CD14-positive monocyte (primary cell): ENCODE data around the gene CYBB. TPM values are rescaled to one million over a fixed set of nuclear protein-coding genes. Genes with fewer than 3 reads are reported as not detected.

Experiments
- DNase-seq, 3 donors: peaks; one replicate each; pipeline ENCODE4 v3.0.0-alpha.2; 2011 to 2022
- H2AFZ ChIP-seq: 2 replicates; pipeline ENCODE4 v1.6.0; 2012; ENCODE audit warnings: mild to moderate bottlenecking, low read depth, low read length, inconsistent platforms; ENCODE audit not compliant: insufficient read depth, poor library complexity, severe bottlenecking
- H3K27ac ChIP-seq, 2 donors: 1 replicate in 1 of 2; 2 replicates in 1 of 2; pipeline ENCODE4 v1.5.1; 2012 to 2013; ENCODE audit warnings: low read length in 2 of 2, control low read depth in 1 of 2, inconsistent platforms in 1 of 2, low read depth in 1 of 2, mild to moderate bottlenecking in 1 of 2
- H3K27me3 ChIP-seq, 2 donors: one replicate each; pipeline versions ENCODE4 v1.6.0 to v1.6.1; 2011 to 2013; ENCODE audit warnings: low read length in 2 of 2; ENCODE audit not compliant: control insufficient read depth in 2 of 2, insufficient read depth in 2 of 2
- H3K36me3 ChIP-seq, 2 donors: replicated peaks in 1 of 2; 1 replicate in 1 of 2; 2 replicates in 1 of 2; pipeline versions ENCODE4 v1.5.1 to v1.6.1; 2012 to 2013; ENCODE audit warnings: low read length in 2 of 2, control low read depth in 1 of 2, inconsistent platforms in 1 of 2, mild to moderate bottlenecking in 1 of 2; ENCODE audit not compliant: insufficient read depth in 2 of 2, control insufficient read depth in 1 of 2
- H3K4me1 ChIP-seq, 2 donors: 1 replicate in 1 of 2; 2 replicates in 1 of 2; pipeline versions ENCODE4 v1.5.1 to v1.6.1; 2012 to 2013; ENCODE audit warnings: low read length in 2 of 2, control low read depth in 1 of 2, inconsistent platforms in 1 of 2, mild to moderate bottlenecking in 1 of 2, moderate library complexity in 1 of 2; ENCODE audit not compliant: insufficient read depth in 2 of 2, control insufficient read depth in 1 of 2
- H3K4me2 ChIP-seq: replicated peaks from 2 replicates; pipeline ENCODE3; 2012; ENCODE audit warnings: low read length, moderate library complexity, mild to moderate bottlenecking; ENCODE audit not compliant: poor library complexity, severe bottlenecking; ENCODE audit errors: extremely low read depth
- H3K4me3 ChIP-seq, 3 experiments: fragments of 200-600 bp in 1 of 3; sonication (generic) in 1 of 3; replicated peaks in 1 of 3; 1 replicate in 2 of 3; 2 replicates in 1 of 3; pipeline ENCODE4 v1.5.1; 2011 to 2013; ENCODE audit warnings: low read length in 3 of 3, mild to moderate bottlenecking in 3 of 3, control low read depth in 2 of 3, low read depth in 2 of 3, inconsistent platforms in 1 of 3, moderate library complexity in 1 of 3
- H3K79me2 ChIP-seq: 2 replicates; pipeline ENCODE4 v1.6.0; 2012; ENCODE audit warnings: mild to moderate bottlenecking, control low read depth, inconsistent platforms, low read length, moderate library complexity; ENCODE audit not compliant: insufficient read depth
- H3K9ac ChIP-seq: 2 replicates; pipeline ENCODE4 v1.6.0; 2017; ENCODE audit warnings: low read length, mild to moderate bottlenecking; ENCODE audit not compliant: insufficient read depth, poor library complexity, severe bottlenecking
- H3K9me3 ChIP-seq, 2 donors: replicated peaks in 1 of 2; 1 replicate in 1 of 2; 2 replicates in 1 of 2; pipeline versions ENCODE4 v1.5.1 to v1.6.1; 2012 to 2013; ENCODE audit warnings: low read length in 2 of 2, control low read depth in 1 of 2; ENCODE audit not compliant: control insufficient read depth in 1 of 2, insufficient read depth in 1 of 2
- H4K20me1 ChIP-seq: 2 replicates; pipeline ENCODE4 v1.6.0; 2012; ENCODE audit warnings: mild to moderate bottlenecking, low read length, control low read depth, moderate library complexity; ENCODE audit not compliant: insufficient read depth
- H3K27ac Mint-ChIP-seq, 7 donors: one replicate each; pipeline ENCODE4 v1.8.0; 2020; ENCODE audit warnings: mild to moderate bottlenecking in 7 of 7, mixed read lengths in 7 of 7, moderate library complexity in 6 of 7, inconsistent platforms in 2 of 7
- H3K27me3 Mint-ChIP-seq, 3 donors: one replicate each; pipeline ENCODE4 v1.8.0; 2021 to 2022; ENCODE audit warnings: low read depth in 3 of 3, mild to moderate bottlenecking in 3 of 3, mixed read lengths in 3 of 3, moderate library complexity in 3 of 3, inconsistent platforms in 1 of 3
- H3K36me3 Mint-ChIP-seq, 2 donors: one replicate each; pipeline ENCODE4 v1.8.0; 2020; ENCODE audit warnings: mixed read lengths in 2 of 2, inconsistent platforms in 1 of 2, mild to moderate bottlenecking in 1 of 2
- H3K4me1 Mint-ChIP-seq: one replicate; pipeline ENCODE4 v1.8.0; 2020; ENCODE audit warnings: mild to moderate bottlenecking, mixed read lengths
- H3K4me3 Mint-ChIP-seq, 2 donors: one replicate each; pipeline ENCODE4 v1.8.0; 2020; ENCODE audit warnings: mild to moderate bottlenecking in 2 of 2, mixed read lengths in 2 of 2, moderate library complexity in 1 of 2
- H3K9me3 Mint-ChIP-seq, 7 donors: one replicate each; pipeline ENCODE4 v1.8.0; 2020 to 2022; ENCODE audit warnings: mixed read lengths in 7 of 7, mild to moderate bottlenecking in 6 of 7, moderate library complexity in 6 of 7, inconsistent platforms in 2 of 7
- CTCF ChIP-seq: fragments of 200-600 bp; IDR thresholded peaks from one replicate; pipeline ENCODE4 v1.8.0; 2022; ENCODE audit warnings: antibody characterized with exemption, mild to moderate bottlenecking
- WGBS: methylation state at CpG from one replicate; pipeline ENCODE4 v1.1.5; 2013; ENCODE audit warnings: missing lambda C conversion rate; ENCODE audit not compliant: insufficient coverage; 5-methylcytosine and 5-hydroxymethylcytosine counted together
- intact Hi-C, 2 donors: fragments of 100-400 bp; cut with micrococcal nuclease; formaldehyde crosslinking; loops; one replicate each; pipeline versions ENCODE4 v1.15.0 to v1.15.1; 2023
- polyA plus RNA-seq, 3 donors: library from polyadenylated mRNA; depleted of rRNA in 1 of 3; unstranded in 2 of 3; stranded (reverse) in 1 of 3; fragments of 300-500 nt in 2 of 3; fragments of >200 nt in 1 of 3; fragmentation: Illumina TruSeq in 2 of 3; gene quantifications; 1 replicate in 2 of 3; 2 replicates in 1 of 3; pipeline ENCODE4 v1.2.3, GENCODE V29; 2012 to 2021

The CYBB gene
- polyA plus RNA-seq, 3 donors = 328 to 851 (median 842) TPM

- intact Hi-C loops = no loop called here
- H3K27ac ChIP-seq = no peak overlapping the region
- H4K20me1 ChIP-seq = no peaks in the 10 kb centered on the region
- TF ChIP-seq CTCF = no peak
- no peaks in the 10 kb centered on the region for H3K9me3 ChIP-seq
- no peak for DNase-seq
- no CpG with 5 or more reads among the region's 2 CpGs for WGBS
- H3K9ac ChIP-seq = no peak overlapping the region
- no peaks in the 10 kb centered on the region for H3K27me3 ChIP-seq
- H3K27me3 Mint-ChIP-seq = peaks cover 0 to 2% (median 0%) of the 10 kb centered on the region in 3 donors
- no peak overlapping the region for H3K4me3 ChIP-seq
- H3K4me3 Mint-ChIP-seq = no peak overlapping the region
- peaks cover 34% of the 10 kb centered on the region for H3K4me1 Mint-ChIP-seq
- H3K4me1 ChIP-seq = peaks cover 60 to 81% of the 10 kb centered on the region in 2 donors
- no peaks in the 10 kb centered on the region for H3K36me3 Mint-ChIP-seq
- no peaks in the 10 kb centered on the region for H3K9me3 Mint-ChIP-seq
- H3K36me3 ChIP-seq = no peaks in the 10 kb centered on the region
- H3K79me2 ChIP-seq = no peaks in the 10 kb centered on the region
- no peak overlapping the region for H2AFZ ChIP-seq
- no peak overlapping the region for H3K4me2 ChIP-seq
- peak overlapping the region in 2 of 7 donors; percentile 44 to 45 for H3K27ac Mint-ChIP-seq
Observed at GRCh38 chrX:37759878-37760418, 19.9 kb upstream of the CYBB start.

- Histone ChIP-seq H3K79me2 (no peaks in the 10 kb centered on the region), H2AFZ (no peak overlapping the region), H3K9ac (no peak overlapping the region), H4K20me1 (no peaks in the 10 kb centered on the region), H3K27me3 (no peaks in the 10 kb centered on the region), H3K27ac (peak overlapping the region in 1 of 2 donors; percentile 50), H3K4me2 (peak overlapping the region; percentile 6), H3K9me3 (no peaks in the 10 kb centered on the region), H3K4me3 (no peak overlapping the region), H3K36me3 (no peaks in the 10 kb centered on the region), H3K4me1 (peaks cover 54 to 75% of the 10 kb centered on the region in 2 donors)
- peaks cover 0 to 3% (median 0%) of the 10 kb centered on the region in 7 donors for H3K9me3 Mint-ChIP-seq
- H3K4me1 Mint-ChIP-seq = peaks cover 49% of the 10 kb centered on the region
- TF ChIP-seq CTCF = no peak
- DNase-seq = no peak
- no peaks in the 10 kb centered on the region for H3K36me3 Mint-ChIP-seq
- intact Hi-C loops = no loop called here
- H3K4me3 Mint-ChIP-seq = no peak overlapping the region
- peak overlapping the region; percentile 11 to 78 (median 64) for H3K27ac Mint-ChIP-seq
- H3K27me3 Mint-ChIP-seq = peaks cover 0 to under 1% (median 0%) of the 10 kb centered on the region in 3 donors
Observed at GRCh38 chrX:37763400-37763799, 16.5 kb upstream of the CYBB start.
